Gastroesophageal sphincter (tissue), 4 donors: ENCODE data around the gene SP110. TPM values are rescaled to one million over a fixed set of nuclear protein-coding genes. Genes with fewer than 3 reads are reported as not detected.

Source experiments
- ATAC-seq: fragments of 150-250 bp; one replicate; pipeline ENCODE4 v1.9.1; 2016; ENCODE audit warnings: mild to moderate bottlenecking, moderate library complexity
- H3K27ac ChIP-seq, 4 donors: fragments of 200-600 bp; sonication (generic) in 3 of 4; 1 replicate in 3 of 4; 2 replicates in 1 of 4; pipeline ENCODE4 v1.5.1; 2016 to 2019
- H3K27me3 ChIP-seq: fragments of 200-600 bp; sonication (generic); one replicate; pipeline ENCODE4 v1.5.1; 2019
- H3K36me3 ChIP-seq, 2 donors: fragments of 200-600 bp; sonication (generic); one replicate each; pipeline ENCODE4 v1.5.1; 2019; ENCODE audit warnings: control low read depth in 1 of 2
- H3K4me1 ChIP-seq, 3 donors: fragments of 200-600 bp; sonication (generic); 1 replicate in 2 of 3; 2 replicates in 1 of 3; pipeline ENCODE4 v1.5.1; 2016 to 2019; ENCODE audit warnings: control low read depth in 2 of 3
- H3K4me3 ChIP-seq, 2 donors: fragments of 200-600 bp; sonication (generic); one replicate each; pipeline ENCODE4 v1.5.1; 2019; ENCODE audit warnings: mild to moderate bottlenecking in 1 of 2, moderate library complexity in 1 of 2
- H3K9me3 ChIP-seq, 3 donors: fragments of 200-600 bp; sonication (generic); one replicate each; pipeline ENCODE4 v1.5.1; 2017 to 2019; ENCODE audit warnings: control low read depth in 2 of 3
- EP300 ChIP-seq: sonication (generic); formaldehyde crosslinking; IDR thresholded peaks from one replicate; pipeline ENCODE4 v1.6.1; 2017; ENCODE audit warnings: antibody characterized with exemption, mild to moderate bottlenecking
- POLR2A ChIP-seq, 2 donors: fragments of 450-650 bp; IDR thresholded peaks; one replicate each; pipeline ENCODE4 v1.6.1; 2017; ENCODE audit warnings: antibody characterized with exemption in 2 of 2, mild to moderate bottlenecking in 2 of 2, moderate library complexity in 1 of 2
- POLR2AphosphoS5 ChIP-seq: sonication (generic); formaldehyde crosslinking; IDR thresholded peaks from one replicate; pipeline ENCODE4 v1.6.1; 2017; ENCODE audit warnings: antibody characterized with exemption
- WGBS, 2 donors: methylation state at CpG; one replicate each; pipeline ENCODE4 v1.1.5; 2018; ENCODE audit warnings: low coverage in 1 of 2; 5-methylcytosine and 5-hydroxymethylcytosine counted together
- total RNA-seq, 4 donors: library from RNA; depleted of rRNA; stranded (reverse); fragments of >200 nt; gene quantifications; one replicate each; pipeline ENCODE4 v1.1.0, GENCODE V29; 2016
- TF ChIP-seq, protein P1 (sequence below), 4 experiments: fragments of 200-600 bp in 2 of 4; fragments of 450-650 bp in 2 of 4; sonication (generic) in 1 of 4; IDR thresholded peaks; one replicate each; pipeline ENCODE4 v1.5.1; 2017 to 2019; ENCODE audit warnings: antibody characterized with exemption in 4 of 4, mild to moderate bottlenecking in 2 of 4, moderate library complexity in 2 of 4

The SP110 gene
- total RNA-seq, 4 donors from 2014 or later = 16.3 to 37.5 (median 19.2) TPM

DNA sequence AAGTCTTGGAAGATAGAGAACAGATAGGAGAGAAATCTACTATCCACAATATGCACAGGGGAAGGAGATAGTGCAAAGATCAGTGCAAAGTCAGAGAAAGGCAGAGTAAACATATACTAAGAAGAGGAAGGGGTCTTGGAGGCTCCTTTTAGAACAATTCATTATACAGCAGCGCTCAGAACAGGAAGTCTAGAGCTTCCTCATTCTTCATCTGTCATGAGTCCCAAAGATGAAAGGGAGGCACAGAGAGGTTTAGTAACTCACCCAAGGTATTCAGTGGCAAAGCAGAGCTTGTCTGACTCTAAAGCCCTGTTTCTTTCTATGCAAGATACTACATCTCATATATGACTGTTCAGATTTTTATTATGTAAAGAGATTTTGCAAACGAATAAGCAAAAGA, 1.4 kb downstream of the SP110 start:
- whole genome bisulfite sequencing, 2 donors = 38 to 52% methylated on average over 2 of the region's 2 CpGs
- TF ChIP-seq POLR2AphosphoS5 (no peak), EP300 (no peak), POLR2A (IDR thresholded peaks at IDR 0.05) (no peak)
- TF ChIP-seq, protein P1, sequence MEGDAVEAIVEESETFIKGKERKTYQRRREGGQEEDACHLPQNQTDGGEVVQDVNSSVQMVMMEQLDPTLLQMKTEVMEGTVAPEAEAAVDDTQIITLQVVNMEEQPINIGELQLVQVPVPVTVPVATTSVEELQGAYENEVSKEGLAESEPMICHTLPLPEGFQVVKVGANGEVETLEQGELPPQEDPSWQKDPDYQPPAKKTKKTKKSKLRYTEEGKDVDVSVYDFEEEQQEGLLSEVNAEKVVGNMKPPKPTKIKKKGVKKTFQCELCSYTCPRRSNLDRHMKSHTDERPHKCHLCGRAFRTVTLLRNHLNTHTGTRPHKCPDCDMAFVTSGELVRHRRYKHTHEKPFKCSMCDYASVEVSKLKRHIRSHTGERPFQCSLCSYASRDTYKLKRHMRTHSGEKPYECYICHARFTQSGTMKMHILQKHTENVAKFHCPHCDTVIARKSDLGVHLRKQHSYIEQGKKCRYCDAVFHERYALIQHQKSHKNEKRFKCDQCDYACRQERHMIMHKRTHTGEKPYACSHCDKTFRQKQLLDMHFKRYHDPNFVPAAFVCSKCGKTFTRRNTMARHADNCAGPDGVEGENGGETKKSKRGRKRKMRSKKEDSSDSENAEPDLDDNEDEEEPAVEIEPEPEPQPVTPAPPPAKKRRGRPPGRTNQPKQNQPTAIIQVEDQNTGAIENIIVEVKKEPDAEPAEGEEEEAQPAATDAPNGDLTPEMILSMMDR (IDR thresholded peaks at IDR 0.05) = no peak
- Histone ChIP-seq H3K27ac (no peak overlapping the region), H3K27me3 (no peaks in the 10 kb centered on the region), H3K36me3 (peaks cover 0 to 35% of the 10 kb centered on the region in 2 donors), H3K4me3 (peak overlapping the region in 1 of 2 donors; percentile 63), H3K9me3 (no peaks in the 10 kb centered on the region), H3K4me1 (peaks cover 0 to 37% (median 0%) of the 10 kb centered on the region in 3 donors)
- no peak for ATAC-seq

DNA sequence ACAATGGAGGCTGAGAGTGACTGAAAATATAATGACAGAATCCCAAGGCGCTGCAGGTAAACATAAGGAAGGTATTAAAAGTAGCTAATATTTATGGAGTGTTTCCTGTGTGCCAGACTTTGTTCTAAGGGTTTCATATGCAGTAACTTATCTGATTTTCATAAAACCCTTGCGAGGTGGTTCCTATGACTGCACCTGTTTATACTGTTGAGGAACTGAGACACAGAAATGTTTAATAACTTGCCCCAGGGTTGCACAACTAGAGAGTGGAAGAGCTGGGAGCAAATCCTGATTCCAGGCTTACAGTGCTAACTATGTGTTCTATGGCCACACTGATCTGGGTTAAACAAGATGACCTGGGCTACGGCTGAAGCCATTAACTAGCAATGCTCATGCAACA, 2.4 kb downstream of the SP110 start:
- peaks cover 0 to 45% of the 10 kb centered on the region in 2 donors for H3K36me3 ChIP-seq
- H3K27me3 ChIP-seq = no peaks in the 10 kb centered on the region
- H3K4me1 ChIP-seq = peaks cover 0 to 37% (median 0%) of the 10 kb centered on the region in 3 donors
- H3K4me3 ChIP-seq = no peak overlapping the region
- ATAC-seq = no peak
- no peak for TF ChIP-seq POLR2A (IDR thresholded peaks at IDR 0.05)
- H3K9me3 ChIP-seq = no peaks in the 10 kb centered on the region
- 86 to 95% methylated on average over 2 to 3 of the region's 3 CpGs for WGBS, 2 donors
- no peak overlapping the region for H3K27ac ChIP-seq

GRCh38 chr2:230216489-230216888, 3.3 kb downstream of the SP110 start:
- TF ChIP-seq POLR2A (IDR thresholded peaks at IDR 0.05) (no peak), POLR2AphosphoS5 (no peak), EP300 (no peak)
- TF ChIP-seq, protein P1 (IDR thresholded peaks at IDR 0.05) = no peak
- no CpG with 5 or more reads among the region's 1 CpG for WGBS, 2 donors
- no peak for ATAC-seq

DNA sequence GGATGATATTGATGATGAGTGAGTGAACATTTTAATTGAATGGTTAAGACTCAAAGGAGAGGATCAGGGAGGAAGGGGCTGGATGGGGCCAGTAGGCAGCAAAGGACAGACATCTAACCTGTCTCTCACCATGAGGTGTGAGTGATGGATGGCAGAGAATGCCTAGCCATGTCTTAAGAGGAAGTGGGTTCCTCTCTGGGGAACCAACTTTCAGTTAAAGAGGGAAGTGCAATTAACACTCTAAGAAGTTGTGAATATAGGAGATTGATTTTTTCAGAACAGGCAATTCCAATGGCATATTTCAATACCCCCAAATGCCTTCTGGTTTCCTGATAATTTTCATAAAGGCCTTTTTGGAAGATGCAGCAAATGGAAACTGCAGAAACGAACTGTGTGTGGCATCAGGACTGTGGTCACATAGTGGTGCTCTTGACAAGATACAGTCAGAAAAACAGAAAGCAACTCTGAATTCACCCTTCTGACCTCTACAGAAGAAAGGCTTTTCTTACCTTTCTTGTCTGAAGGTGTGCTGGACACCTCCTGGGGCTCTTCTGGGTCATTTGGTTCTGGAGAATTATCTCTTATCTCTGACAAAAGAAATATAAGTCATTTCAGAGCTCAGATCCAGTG, 10.2 kb downstream of the SP110 start:
- 63 to 80% methylated on average over 1 of the region's 1 CpG for WGBS, 2 donors
- no peak for ATAC-seq
- H3K36me3 ChIP-seq = peaks cover 4 to 100% of the 10 kb centered on the region in 2 donors

More at GRCh38 chr2:230216489-230216888, 3.3 kb downstream of the SP110 start:
- Histone ChIP-seq H3K36me3 (peaks cover 0 to 55% of the 10 kb centered on the region in 2 donors), H3K27me3 (no peaks in the 10 kb centered on the region), H3K4me1 (peaks cover 0 to 37% (median 0%) of the 10 kb centered on the region in 3 donors), H3K27ac (no peak overlapping the region), H3K9me3 (no peaks in the 10 kb centered on the region), H3K4me3 (no peak overlapping the region)

DNA sequence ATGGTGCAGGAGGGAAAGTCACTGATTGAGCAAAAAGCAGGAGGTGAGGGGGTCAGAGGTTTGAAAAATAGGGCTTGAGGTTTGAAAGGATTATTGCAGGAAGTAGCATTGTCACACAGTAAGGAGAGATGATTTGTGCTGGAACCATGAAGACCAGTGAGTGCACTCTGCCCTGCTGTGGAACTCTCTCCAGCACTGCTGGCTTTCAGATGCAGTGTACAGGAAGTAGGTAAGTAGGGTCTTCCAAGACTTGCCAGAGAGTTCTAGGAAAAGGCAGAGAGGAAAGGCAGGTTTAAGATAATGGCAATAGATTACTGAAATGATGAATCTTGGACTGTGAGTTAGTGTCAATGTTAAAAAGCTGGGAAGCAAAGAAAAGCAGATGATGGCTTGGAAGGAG, 11.2 kb downstream of the SP110 start:
- no peak for ATAC-seq
- TF ChIP-seq, protein P1 (IDR thresholded peaks at IDR 0.05) = no peak
- TF ChIP-seq POLR2A (IDR thresholded peaks at IDR 0.05) (no peak), EP300 (no peak), POLR2AphosphoS5 (no peak)
- Histone ChIP-seq H3K27ac (no peak overlapping the region), H3K4me1 (no peaks in the 10 kb centered on the region), H3K36me3 (peaks cover 4 to 100% of the 10 kb centered on the region in 2 donors), H3K27me3 (no peaks in the 10 kb centered on the region), H3K4me3 (no peak overlapping the region), H3K9me3 (no peaks in the 10 kb centered on the region)

More for the DNA sequence above, 10.2 kb downstream of the SP110 start:
- H3K4me1 ChIP-seq = no peaks in the 10 kb centered on the region
- TF ChIP-seq, protein P1 (IDR thresholded peaks at IDR 0.05) = no peak
- no peak for TF ChIP-seq EP300
- TF ChIP-seq POLR2A (IDR thresholded peaks at IDR 0.05) = no peak
- H3K27me3 ChIP-seq = no peaks in the 10 kb centered on the region
- no peak overlapping the region for H3K27ac ChIP-seq
- H3K4me3 ChIP-seq = no peak overlapping the region
- no peaks in the 10 kb centered on the region for H3K9me3 ChIP-seq
